DLD1 (cell line): ENCODE data around the gene NXT1.

Experiments
- in situ Hi-C: cut with HindIII; loops from 2 replicates; pipeline ENCODE4 v1.10.0; 2017; ENCODE audit warnings: low sequenced_read_pairs

NXT1 gene

GRCh38 chr20:23386304-23387117 is 35.9 kb downstream of the NXT1 start:
- in situ Hi-C loops = no loop called here

DNA sequence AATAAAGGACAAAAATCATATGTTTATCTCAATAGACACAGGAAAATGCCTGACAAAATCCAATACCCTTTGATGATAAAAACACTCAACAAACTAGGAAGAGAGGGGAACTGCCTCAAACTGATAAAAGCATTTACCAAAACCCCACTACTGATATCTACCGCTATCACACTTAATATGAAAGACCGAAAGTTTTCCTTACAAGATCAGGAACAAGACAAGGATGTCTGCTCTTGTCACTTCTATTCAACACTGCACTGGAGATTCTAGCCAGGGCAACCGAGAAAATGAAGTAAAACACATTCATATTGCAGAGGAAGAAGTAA is 36.5 kb downstream of the NXT1 start:
- in situ Hi-C loops = no loop called here

DNA sequence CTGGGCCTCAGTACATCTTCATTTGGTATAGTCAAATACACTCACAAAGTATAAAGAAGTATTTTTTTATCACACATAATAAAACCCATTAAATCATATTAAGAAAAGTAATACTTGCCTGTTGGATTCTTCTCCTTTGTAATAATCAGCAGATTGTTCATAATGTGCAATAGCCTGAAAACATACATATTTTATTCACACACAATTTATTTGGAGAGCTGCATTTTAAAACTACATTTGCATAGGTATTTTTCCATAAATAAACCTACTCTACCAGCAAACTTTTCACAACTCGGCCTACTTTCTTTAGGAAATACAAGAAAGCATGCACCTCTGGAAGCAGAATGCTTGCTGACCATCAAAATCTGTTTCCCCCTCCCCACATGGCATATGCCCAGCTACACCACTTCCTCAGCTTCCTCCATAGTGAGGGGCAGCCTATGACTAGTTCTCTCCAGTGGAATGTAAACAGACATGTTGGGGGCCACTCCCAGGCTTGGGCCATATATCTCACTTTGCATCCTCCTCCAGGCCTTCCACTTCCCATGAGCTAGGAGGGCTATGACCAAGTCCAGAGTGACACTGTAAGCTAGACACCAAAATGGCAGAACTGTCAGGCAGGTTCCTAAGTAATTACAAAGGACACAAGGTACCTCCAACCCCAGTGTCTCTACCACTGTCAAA is 39.6 kb downstream of the NXT1 start:
- in situ Hi-C loops = no loop called here

GRCh38 chr20:23391707-23392310 is 41.2 kb downstream of the NXT1 start:
- in situ Hi-C loops = no loop called here

- in situ Hi-C loops = no loop called here
Measured at GRCh38 chr20:23393996-23394775, 43.6 kb downstream of the NXT1 start.

DNA sequence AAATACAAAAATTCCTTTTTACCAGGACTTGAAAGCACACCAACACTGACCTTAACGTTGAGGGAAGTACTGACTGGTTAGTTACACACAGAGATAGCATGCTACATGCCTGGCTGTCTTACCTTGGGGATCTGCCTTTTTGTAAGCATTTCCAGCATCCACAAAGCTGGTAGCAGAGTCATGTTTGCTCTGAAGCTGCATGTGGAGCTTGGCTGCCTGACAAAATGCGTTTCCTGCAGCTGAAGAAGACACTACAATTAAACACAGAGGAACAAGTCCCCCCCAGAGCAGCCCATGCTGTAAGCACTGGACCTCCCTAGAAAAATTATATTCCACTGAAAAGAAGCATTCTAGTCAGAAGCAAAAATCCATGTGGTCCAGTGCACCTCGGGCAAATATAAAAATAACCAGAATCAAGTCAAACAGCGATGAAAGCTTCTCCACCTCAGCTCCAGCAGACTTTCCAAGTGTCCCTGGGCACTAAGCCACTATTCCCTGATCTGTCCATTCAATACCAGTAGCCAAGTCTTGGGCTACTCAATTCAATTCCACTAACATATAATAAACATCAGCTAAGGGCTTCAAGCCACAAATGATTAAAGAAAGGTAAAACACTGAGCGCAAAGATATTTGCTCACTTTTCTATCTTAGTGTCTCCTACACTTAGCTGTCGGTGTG is 46.5 kb downstream of the NXT1 start:
- in situ Hi-C loops = no loop called here

DNA sequence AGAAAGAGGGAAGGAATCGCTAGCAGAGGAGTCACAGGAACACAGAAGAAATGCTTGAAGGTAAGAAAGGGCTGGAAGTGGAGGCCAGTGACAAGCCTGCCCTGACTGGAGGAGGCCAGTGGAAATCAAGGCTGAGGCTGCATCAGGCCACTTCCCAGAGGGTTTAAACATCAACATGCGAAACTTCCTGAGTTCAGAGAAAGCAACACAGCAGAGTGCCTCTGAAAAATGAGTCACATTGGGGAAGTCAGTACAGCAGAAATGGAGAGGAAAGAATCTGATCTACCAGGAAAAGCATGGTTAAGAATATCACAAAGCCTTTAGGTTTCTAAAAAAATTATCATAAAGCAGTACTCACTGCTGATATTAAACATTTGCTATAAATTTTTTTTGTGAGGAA is 47.4 kb downstream of the NXT1 start:
- in situ Hi-C loops = no loop called here

DNA sequence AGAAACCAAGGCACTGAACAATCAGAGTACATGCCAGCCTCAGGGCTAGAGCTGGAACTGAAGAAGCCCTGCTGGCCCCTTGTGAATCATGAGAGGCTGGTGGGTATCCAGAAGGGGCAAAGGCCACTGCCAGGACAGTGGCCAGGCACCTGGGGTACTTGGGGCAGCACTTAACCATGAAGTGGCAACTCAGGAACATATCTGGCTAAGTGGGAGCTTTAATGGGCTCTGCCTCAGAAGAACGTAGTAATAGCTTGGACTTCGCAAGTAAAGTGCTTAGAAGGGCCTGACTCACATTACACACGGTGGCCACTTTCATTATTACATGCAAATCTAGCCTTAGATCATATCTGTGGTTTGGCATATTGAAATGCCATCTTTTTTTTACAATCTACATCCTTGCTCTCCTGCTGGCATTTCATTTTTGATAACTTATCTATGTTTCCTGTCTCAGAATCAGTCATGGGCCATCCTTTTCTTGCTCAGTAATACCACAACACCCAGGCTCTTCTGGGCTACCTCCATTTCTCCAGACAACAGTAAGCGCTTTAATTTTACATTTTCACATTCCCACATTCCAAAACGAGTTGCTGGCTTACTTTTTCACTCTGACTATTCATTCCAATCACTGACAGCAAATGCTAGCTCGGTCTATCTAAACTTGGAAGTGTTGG is 49.1 kb downstream of the NXT1 start:
- in situ Hi-C loops = loop anchor here (25.0 kb wide), 1 partner anchor 213 kb away; the partner anchor contains the start of gene CST9

DNA sequence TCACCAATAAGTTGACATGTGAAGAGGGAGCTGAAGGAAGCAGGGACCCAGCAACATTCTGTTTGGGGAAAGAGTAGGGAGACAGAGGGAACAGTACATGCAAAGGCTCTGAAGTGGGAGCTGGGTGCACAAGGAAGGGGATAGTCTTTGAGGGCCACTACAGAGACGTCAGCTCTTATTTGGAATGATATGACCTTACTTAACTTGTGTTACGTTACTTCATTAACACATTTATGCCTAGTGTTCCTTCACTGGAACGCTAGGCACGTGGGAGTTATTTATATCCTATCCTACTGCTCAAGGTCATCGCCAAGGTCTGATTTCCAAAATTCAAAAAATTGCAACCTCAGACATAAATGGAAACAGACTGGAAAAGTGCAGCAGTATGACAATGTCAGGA is 50.5 kb downstream of the NXT1 start:
- in situ Hi-C loops = loop anchor here (25.0 kb wide), 1 partner anchor 211 kb away; the partner anchor contains the start of gene CST9

DNA sequence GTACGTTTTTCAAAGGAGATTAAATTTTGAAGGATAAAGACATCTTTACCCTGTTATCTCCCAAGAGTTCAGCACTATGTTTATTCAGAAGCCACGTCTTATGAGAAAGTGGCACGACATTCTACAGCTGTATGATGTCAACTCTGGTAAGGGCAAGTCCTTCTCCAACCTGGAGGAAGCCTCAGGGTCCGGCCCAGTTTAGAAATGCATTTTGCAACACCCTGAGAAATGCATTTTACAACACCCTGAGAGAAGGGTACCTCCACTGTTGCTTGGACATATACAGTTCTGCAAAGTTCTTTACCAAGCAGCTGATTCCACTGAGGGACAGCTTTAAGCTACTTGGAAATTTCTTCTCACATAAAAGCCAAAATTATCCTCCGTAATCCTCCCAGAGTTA is 53.2 kb downstream of the NXT1 start:
- in situ Hi-C loops = loop anchor here (25.0 kb wide), 1 partner anchor 209 kb away; the partner anchor contains the start of gene CST9

DNA sequence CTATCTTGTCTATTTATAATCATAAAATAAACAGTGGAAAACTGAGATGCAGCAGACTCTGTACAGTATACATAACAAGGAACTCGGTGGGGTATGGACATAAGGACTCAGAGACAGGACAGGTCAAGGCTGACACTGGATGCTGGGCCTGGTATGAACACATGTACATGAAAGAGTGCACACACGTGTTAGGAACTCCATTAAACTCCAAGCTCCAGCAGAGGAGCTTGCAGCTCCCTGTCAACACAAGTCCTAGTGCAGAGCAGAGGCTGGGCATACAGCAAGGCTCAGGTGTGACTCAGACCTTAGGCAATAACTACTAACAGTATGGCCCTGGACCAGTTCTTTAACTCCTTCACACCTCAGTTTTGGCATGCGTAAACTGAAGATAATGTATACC is 53.6 kb downstream of the NXT1 start:
- in situ Hi-C loops = loop anchor here (25.0 kb wide), 1 partner anchor 208 kb away; the partner anchor contains the start of gene CST9
